H1 (cell line): Measurements from ENCODE around the gene ARID5B. TPM values are rescaled to one million over a fixed set of nuclear protein-coding genes. Genes with fewer than 3 reads are reported as not detected.
A peak's percentile ranks its signal among the peaks of the same experiment; 100 is the strongest.

Source experiments
- KDM4A ChIP-seq: IDR thresholded peaks from one replicate; pipeline ENCODE4 v1.7.1; 2012; ENCODE audit warnings: low read depth, mild to moderate bottlenecking, moderate library complexity, low read length, inconsistent platforms; ENCODE audit not compliant: severe bottlenecking
- polyA plus RNA-seq, 7 experiments: library from polyadenylated mRNA; depleted of rRNA in 3 of 7; stranded (reverse) in 5 of 7; unstranded in 2 of 7; fragments of >200 nt in 5 of 7; fragments of 200-250 nt in 2 of 7; gene quantifications; 1 replicate in 5 of 7; 2 replicates in 1 of 7; 4 replicates in 1 of 7; pipeline versions ENCODE4 v1.2.1 to v1.2.3, GENCODE V29; 2011 to 2013; ENCODE audit warnings: missing spikeins in 2 of 7, mixed read lengths in 2 of 7
- total RNA-seq: library from RNA; stranded (reverse); fragmentation: NEBNext Ultra II Directional; extraction: Animal tissue kit (Norgen Biotek cat#: 25700); gene quantifications from 2 replicates; pipeline ENCODE4 v1.2.1, GENCODE V29; 2021

Gene ARID5B
- total and polyA plus RNA-seq, 2 of the 8 experiments (the other 6 are each of a cell fraction or from before 2014, with no cell fraction given): 0.21 to 1.1 TPM

GRCh38 chr10:61899997-61900828 is 1.3 kb upstream of the ARID5B start (continued):
- peak; percentile 5 for TF ChIP-seq KDM4A
